ENCODE measurements around the gene DCAF7. TPM values are rescaled to one million over a fixed set of nuclear protein-coding genes. Genes with fewer than 3 reads are reported as not detected.

DCAF7 gene, protein sequence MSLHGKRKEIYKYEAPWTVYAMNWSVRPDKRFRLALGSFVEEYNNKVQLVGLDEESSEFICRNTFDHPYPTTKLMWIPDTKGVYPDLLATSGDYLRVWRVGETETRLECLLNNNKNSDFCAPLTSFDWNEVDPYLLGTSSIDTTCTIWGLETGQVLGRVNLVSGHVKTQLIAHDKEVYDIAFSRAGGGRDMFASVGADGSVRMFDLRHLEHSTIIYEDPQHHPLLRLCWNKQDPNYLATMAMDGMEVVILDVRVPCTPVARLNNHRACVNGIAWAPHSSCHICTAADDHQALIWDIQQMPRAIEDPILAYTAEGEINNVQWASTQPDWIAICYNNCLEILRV
- 20.2 and 26.4 TPM in 2 replicates for total RNA-seq

DNA sequence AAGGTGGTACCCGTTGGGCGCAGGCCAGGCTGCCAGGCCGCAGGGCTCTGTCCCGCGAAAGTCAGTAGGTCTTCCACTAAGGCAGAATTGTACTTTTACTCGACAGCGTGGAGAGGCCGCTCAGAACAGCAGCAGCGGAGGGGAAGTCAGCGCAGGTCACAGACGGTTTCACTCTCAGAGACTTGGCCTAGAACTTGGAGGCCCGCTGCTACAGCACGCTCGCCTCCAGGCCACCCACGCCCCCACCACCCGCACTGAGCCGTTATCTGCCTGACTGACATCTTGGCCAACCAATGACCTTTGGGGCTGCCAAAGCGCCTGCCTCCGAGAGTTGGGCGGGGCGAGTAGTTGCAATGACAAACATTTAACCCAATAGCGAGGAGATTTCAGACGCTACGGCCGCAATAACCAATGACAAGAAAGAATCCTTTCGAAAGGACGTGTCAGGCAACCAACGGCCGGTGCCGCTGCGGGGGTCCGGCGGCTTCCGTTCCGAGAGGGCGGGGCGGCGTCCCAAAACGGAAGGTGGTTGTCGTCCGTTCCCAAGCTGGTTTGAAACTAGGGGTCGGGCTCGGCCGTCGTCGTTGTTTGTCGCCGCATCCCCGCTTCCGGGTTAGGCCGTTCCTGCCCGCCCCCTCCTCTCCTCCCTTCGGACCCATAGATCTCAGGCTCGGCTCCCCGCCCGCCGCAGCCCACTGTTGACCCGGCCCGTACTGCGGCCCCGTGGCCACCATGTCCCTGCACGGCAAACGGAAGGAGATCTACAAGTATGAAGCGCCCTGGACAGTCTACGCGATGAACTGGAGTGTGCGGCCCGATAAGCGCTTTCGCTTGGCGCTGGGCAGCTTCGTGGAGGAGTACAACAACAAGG lies at the start of gene DCAF7:
DCAF7 (plus strand) TSS at position 532 of the 871 bp plus-strand sequence; CDS start at position 733, 201 bp downstream.

DNA sequence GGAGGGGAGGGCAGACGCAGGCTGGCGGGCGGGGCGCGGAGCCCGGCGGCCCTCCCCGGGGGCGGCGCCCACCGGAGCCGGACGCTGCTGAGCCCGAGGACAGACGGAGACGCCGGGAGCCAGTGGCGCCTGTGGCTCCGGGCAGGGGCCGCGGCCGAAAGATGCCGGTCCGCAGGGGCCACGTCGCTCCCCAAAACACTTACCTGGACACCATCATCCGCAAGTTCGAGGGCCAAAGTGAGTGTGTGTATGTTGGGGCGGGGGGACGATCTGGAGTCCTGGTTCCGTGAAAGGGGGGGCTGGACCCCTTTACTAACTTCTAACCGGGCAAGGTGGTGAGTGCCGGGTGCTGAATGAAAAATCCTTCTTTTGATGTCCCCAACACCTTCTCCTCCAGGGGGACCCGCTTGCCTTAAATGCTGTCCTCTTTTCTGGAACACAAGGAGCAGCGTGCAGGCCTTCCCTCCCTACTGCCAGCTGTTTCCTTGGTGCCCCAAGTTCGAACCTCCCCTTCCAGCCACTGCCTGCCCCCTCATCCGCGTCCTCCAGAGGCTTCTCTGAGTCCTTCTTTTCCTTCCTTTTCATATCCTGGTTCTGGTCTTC lies 26.9 kb upstream of the DCAF7 start, which contains the start of gene KCNH6:
KCNH6 (plus strand) TSS at position 106 of the 603 bp plus-strand sequence; CDS start at position 162, 56 bp downstream.

DNA sequence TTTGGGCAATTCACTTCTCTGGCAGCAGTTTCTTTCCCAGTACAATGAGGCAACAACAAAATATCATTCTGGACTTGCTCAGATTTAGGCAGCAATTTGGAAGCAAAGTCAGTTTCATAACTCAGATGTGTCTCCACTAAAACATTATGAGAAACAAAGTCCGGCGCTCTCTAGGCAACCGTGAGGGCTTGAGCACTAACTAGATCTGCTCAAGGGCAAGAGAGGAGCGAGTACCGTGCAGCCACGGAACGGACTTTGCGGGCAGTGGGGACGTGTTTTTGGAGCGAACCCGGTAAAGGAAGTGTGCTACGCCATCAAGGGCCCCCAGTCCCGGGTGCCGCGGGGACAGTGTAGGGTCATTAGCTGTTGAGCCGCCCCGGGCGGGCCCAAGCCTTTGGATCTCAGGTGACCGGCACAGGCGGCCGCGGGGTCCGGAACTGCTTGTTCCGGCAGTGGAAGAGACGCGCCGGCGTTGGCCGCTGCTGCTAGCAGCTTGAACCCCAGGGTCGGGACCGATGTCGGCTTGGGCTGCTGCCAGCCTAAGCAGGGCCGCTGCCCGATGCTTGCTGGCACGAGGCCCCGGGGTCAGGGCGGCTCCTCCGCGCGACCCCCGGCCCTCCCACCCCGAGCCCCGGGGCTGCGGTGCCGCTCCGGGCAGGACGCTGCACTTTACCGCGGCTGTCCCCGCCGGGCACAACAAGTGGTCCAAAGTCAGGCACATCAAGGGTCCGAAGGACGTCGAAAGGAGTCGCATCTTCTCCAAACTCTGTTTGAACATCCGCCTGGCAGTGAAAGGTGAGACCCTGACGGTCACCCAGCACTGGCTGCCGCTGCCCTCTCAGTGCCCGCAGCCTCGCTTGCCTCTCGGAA lies 50.5 kb downstream of the DCAF7 start, which contains the start of gene TACO1:
TACO1 (plus strand) TSS at position 327 of the 870 bp plus-strand sequence; CDS start at position 516, 189 bp downstream.

DNA sequence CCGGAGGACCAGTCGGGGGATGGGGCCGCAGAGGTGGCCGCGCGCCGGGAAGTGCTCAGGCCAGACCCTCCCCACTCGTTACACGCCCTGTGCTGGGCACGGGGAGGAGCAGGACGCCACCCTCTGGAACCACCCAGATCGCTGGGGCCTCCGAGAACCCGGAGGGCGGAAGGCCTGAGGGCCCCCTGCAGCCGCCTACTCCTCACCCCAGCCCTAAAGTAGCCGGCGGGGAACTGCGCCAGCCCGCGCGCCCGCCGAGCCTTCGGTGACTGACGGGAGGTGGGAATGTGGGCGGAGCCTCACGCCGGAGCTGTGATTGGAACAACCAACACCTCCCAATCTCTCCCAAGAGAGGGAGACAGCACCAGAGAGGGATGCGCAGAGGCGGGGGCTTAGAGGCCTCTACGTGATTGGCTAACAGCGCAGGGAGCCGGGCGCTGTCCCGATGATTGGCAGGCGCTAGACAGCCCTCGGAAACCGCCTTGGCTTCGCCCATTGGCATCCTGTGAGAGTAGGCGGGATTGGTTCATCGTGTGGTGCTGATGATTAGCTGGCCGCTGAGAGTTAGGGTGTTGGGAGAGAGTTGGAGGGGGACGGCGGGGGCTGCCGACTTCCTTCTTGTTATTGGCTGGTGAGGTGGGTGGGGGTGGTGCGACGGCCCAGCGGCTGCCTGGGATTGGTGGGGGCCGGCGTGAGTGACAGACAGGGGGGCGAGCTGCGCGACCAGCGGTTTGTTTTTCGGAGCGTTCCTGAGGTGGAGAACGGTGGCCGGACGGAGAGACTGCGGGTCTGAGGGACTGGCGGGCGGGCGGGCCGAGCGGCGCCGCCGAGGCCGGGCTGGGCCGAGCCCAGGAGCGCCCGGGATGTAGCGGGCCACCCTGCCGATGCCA lies 71.7 kb downstream of the DCAF7 start, which contains the start of gene MAP3K3:
MAP3K3 (plus strand) TSS at position 734 of the 890 bp plus-strand sequence. CDS start 343 bp downstream, outside the sequence.

Small RNA genes lying within 50 kb of the gene (small RNA-seq; reads per million reads assigned to genes)
- gene RNU6-288P: not detected

Other genes starting within 250 kb of the DCAF7 start
- gene CYB561, start 104.2 kb upstream of the DCAF7 start, total RNA-seq: 23.1 and 33.8 TPM in 2 replicates
- gene ACE, start 73.4 kb upstream of the DCAF7 start, total RNA-seq: 49.5 and 61.7 TPM in 2 replicates
- gene KCNH6, start 27.1 kb upstream of the DCAF7 start, total RNA-seq: not detected in 2 replicates
- gene TACO1, start 50.4 kb downstream of the DCAF7 start, total RNA-seq: 22.8 and 31.9 TPM in 2 replicates
- gene MAP3K3, start 71.9 kb downstream of the DCAF7 start, total RNA-seq: 30.1 and 38.1 TPM in 2 replicates
- 1.8 and 4.7 TPM in 2 replicates for gene LIMD2, start 149.6 kb downstream of the DCAF7 start, total RNA-seq
- gene STRADA, start 191.3 kb downstream of the DCAF7 start, total RNA-seq: 28.3 and 29.1 TPM in 2 replicates
- 62.5 and 66.7 TPM in 2 replicates for gene CCDC47, start 223.1 kb downstream of the DCAF7 start, total RNA-seq
- 55.9 and 65.3 TPM in 2 replicates for gene DDX42, start 223.7 kb downstream of the DCAF7 start, total RNA-seq